ENCODE measurements around the gene CALY.

CALY gene

GRCh38 chr10:133276435-133277201, 60.1 kb downstream of the CALY start, which contains the start of gene ADAM8:
Gene ADAM8, minus strand, starts transcription at chr10:133276868. Its CDS starts 51 bp downstream, at chr10:133276817.
- Histone ChIP-seq H3K4me3 (ENCODE audit: low read depth, low read length) (no peak within 1 kb of the TSS), H3K4me1 (ENCODE audit: control insufficient read depth, insufficient read depth, low read length) (no peaks in the 10 kb centered on the region), H3K9me3 (ENCODE audit: control insufficient read depth, insufficient read depth, low read depth, low read length) (no peaks in the 10 kb centered on the region), H3K27ac (ENCODE audit: extremely low read depth, low read depth, low read length) (no peak within 1 kb of the TSS), H3K36me3 (ENCODE audit: control insufficient read depth in 2 of 2, insufficient read depth in 1 of 2, low read length in 2 of 2) (peaks cover 0 to 28% of the 10 kb centered on the region in 2 experiments; a peak in 1 of 3 replicates)
- TF ChIP-seq ZNF391 (tag by site-specific recombination; IDR thresholded peaks at IDR 0.05; ENCODE audit: borderline replicate concordance, low read depth) (no peak), SETDB1 (IDR thresholded peaks at IDR 0.05; ENCODE audit: insufficient read length, low read length) (no peak), ZNF19 (tag by site-specific recombination; IDR thresholded peaks at IDR 0.05; ENCODE audit: low read depth) (no peak), ZNF654 (tag by site-specific recombination; IDR thresholded peaks at IDR 0.05; ENCODE audit: low read depth) (no peak), ZFP37 (tag by site-specific recombination; IDR thresholded peaks at IDR 0.05) (no peak), GLI2 (tag by site-specific recombination; IDR thresholded peaks at IDR 0.05; ENCODE audit: borderline replicate concordance, low read depth) (no peak), ZNF629 (tag by site-specific recombination; IDR thresholded peaks at IDR 0.05) (no peak), ELK4 (IDR thresholded peaks at IDR 0.05; ENCODE audit: borderline replicate concordance, low read depth, low read length) (no peak), ZNF184 (tag by site-specific recombination; IDR thresholded peaks at IDR 0.05) (no peak), ZNF747 (tag by site-specific recombination; IDR thresholded peaks at IDR 0.05) (no peak), ZNF404 (tag by site-specific recombination; IDR thresholded peaks at IDR 0.05) (no peak), ZNF324 (tag by site-specific recombination; IDR thresholded peaks at IDR 0.05) (no peak), ZNF555 (tag by site-specific recombination; conservative IDR thresholded peaks at IDR 0.05) (no peak), ZSCAN23 (tag by site-specific recombination; IDR thresholded peaks at IDR 0.05) (no peak), ZNF660 (tag by site-specific recombination; IDR thresholded peaks at IDR 0.05) (no peak), ZNF341 (tag by site-specific recombination; IDR thresholded peaks at IDR 0.05; ENCODE audit: low read depth) (no peak)
- CTCF ChIA-PET: interaction anchor here (0.7 to 1.8 kb wide), 3 partner anchors 10 to 528 kb away, joined by 3 to 5 read pairs (median 3); no protein-coding TSS in a partner anchor
- POLR2A ChIA-PET: interaction anchor here (0.7 kb wide), 1 partner anchor 50 kb away, joined by 6 read pairs; no protein-coding TSS in a partner anchor

DNA sequence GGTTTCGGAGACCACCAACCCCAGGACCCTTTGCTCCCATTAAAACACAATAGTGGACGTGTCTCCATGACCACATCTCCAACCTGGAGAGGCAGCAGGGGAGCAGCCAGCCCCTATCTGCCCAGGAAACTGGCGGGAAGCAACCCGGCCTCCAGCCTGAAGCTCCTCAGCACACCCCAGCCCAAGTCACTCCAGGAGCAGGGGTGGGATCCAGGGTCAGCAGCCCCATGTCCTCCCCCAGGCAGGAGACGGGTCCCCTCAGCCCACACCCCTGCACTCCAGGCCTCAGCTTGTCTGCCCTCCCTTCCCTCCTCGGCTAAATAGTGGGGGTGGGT, 60.6 kb downstream of the CALY start:
- no peak overlapping the region for H3K27ac ChIP-seq (ENCODE audit: extremely low read depth, low read depth, low read length)
- CTCF ChIA-PET: interaction anchor here (0.7 kb wide), 1 partner anchor 528 kb away, joined by 3 read pairs; no protein-coding TSS in a partner anchor
- H3K9me3 ChIP-seq (ENCODE audit: control insufficient read depth, insufficient read depth, low read depth, low read length): no peaks in the 10 kb centered on the region
- H3K36me3 ChIP-seq (ENCODE audit: control insufficient read depth in 2 of 2, insufficient read depth in 1 of 2, low read length in 2 of 2): peaks cover 0 to 22% of the 10 kb centered on the region in 2 experiments; a peak in 1 of 3 replicates
- H3K4me3 ChIP-seq (ENCODE audit: low read depth, low read length): no peak overlapping the region
- POLR2A ChIA-PET: no interaction called here
- TF ChIP-seq, protein P1, sequence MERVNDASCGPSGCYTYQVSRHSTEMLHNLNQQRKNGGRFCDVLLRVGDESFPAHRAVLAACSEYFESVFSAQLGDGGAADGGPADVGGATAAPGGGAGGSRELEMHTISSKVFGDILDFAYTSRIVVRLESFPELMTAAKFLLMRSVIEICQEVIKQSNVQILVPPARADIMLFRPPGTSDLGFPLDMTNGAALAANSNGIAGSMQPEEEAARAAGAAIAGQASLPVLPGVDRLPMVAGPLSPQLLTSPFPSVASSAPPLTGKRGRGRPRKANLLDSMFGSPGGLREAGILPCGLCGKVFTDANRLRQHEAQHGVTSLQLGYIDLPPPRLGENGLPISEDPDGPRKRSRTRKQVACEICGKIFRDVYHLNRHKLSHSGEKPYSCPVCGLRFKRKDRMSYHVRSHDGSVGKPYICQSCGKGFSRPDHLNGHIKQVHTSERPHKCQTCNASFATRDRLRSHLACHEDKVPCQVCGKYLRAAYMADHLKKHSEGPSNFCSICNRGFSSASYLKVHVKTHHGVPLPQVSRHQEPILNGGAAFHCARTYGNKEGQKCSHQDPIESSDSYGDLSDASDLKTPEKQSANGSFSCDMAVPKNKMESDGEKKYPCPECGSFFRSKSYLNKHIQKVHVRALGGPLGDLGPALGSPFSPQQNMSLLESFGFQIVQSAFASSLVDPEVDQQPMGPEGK (tag by site-specific recombination; IDR thresholded peaks at IDR 0.05): peak; percentile 22; the same call in 1 of the 2 replicates
- no peak for TF ChIP-seq ZSCAN30 (tag by site-specific recombination; IDR thresholded peaks at IDR 0.05)
- TF ChIP-seq ZNF501 (tag by site-specific recombination; IDR thresholded peaks at IDR 0.05): no peak
- H3K4me1 ChIP-seq (ENCODE audit: control insufficient read depth, insufficient read depth, low read length): no peaks in the 10 kb centered on the region

GRCh38 chr10:133275684-133276092, 61.0 kb downstream of the CALY start:
- ChIA-PET POLR2A (no interaction called here), CTCF (no interaction called here)
- Histone ChIP-seq H3K36me3 (ENCODE audit: control insufficient read depth in 2 of 2, insufficient read depth in 1 of 2, low read length in 2 of 2) (peaks cover 0 to 21% of the 10 kb centered on the region in 2 experiments; a peak in 1 of 3 replicates), H3K4me3 (ENCODE audit: low read depth, low read length) (no peak overlapping the region), H3K27ac (ENCODE audit: extremely low read depth, low read depth, low read length) (no peak overlapping the region), H3K4me1 (ENCODE audit: control insufficient read depth, insufficient read depth, low read length) (no peaks in the 10 kb centered on the region), H3K9me3 (ENCODE audit: control insufficient read depth, insufficient read depth, low read depth, low read length) (no peaks in the 10 kb centered on the region)
- TF ChIP-seq ZNF555 (tag by site-specific recombination; conservative IDR thresholded peaks at IDR 0.05) (no peak), KLF9 (tag by site-specific recombination; IDR thresholded peaks at IDR 0.05; ENCODE audit: low read depth) (no peak), ZNF155 (tag by site-specific recombination; IDR thresholded peaks at IDR 0.05) (no peak), ZNF248 (tag by site-specific recombination; IDR thresholded peaks at IDR 0.05) (no peak), ZBTB8A (tag by site-specific recombination; IDR thresholded peaks at IDR 0.05) (no peak), ZNF416 (tag by site-specific recombination; IDR thresholded peaks at IDR 0.05) (no peak), BCL11A (tag by site-specific recombination; IDR thresholded peaks at IDR 0.05; ENCODE audit: low read depth) (no peak), ZNF211 (tag by site-specific recombination; IDR thresholded peaks at IDR 0.05; ENCODE audit: low read depth) (no peak), ZNF660 (tag by site-specific recombination; IDR thresholded peaks at IDR 0.05) (no peak), WT1 (tag by site-specific recombination; IDR thresholded peaks at IDR 0.05) (no peak)
- TF ChIP-seq, protein P2, sequence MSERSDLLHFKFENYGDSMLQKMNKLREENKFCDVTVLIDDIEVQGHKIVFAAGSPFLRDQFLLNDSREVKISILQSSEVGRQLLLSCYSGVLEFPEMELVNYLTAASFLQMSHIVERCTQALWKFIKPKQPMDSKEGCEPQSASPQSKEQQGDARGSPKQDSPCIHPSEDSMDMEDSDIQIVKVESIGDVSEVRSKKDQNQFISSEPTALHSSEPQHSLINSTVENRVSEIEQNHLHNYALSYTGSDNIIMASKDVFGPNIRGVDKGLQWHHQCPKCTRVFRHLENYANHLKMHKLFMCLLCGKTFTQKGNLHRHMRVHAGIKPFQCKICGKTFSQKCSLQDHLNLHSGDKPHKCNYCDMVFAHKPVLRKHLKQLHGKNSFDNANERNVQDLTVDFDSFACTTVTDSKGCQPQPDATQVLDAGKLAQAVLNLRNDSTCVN (tag by site-specific recombination; optimal IDR thresholded peaks at IDR 0.05): no peak
